Measurements from ENCODE around the gene TMOD1. TPM values are rescaled to one million over a fixed set of nuclear protein-coding genes. Genes with fewer than 3 reads are reported as not detected.

The TMOD1 gene
- total RNA-seq, 2 donors from 2014 or later = 44.0 to 77.6 TPM

DNA sequence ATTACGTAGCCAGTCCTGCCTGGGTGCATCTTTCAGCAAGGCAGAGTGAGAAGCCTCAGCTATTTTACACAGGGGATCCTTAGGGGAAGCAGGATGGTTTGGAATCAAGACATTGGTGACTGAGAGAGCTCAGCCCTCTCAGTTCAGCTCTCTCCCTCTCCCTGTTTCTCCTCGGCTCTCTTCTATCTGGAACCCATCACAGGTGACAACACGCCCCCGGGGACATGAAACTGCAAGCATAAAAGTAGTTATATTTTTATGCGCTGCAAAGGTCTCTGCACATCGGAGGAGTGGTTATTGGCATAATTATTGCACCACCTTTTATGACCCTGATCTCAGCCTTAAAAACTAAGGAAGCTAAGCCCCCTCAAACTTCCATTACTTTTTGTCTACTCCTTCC is 14.2 kb downstream of the TMOD1 start:
- no peak overlapping the region for H3K27ac ChIP-seq
- no peaks in the 10 kb centered on the region for H3K27me3 ChIP-seq (replicated peaks; ENCODE audit: insufficient read depth)
- TF ChIP-seq, protein P1, sequence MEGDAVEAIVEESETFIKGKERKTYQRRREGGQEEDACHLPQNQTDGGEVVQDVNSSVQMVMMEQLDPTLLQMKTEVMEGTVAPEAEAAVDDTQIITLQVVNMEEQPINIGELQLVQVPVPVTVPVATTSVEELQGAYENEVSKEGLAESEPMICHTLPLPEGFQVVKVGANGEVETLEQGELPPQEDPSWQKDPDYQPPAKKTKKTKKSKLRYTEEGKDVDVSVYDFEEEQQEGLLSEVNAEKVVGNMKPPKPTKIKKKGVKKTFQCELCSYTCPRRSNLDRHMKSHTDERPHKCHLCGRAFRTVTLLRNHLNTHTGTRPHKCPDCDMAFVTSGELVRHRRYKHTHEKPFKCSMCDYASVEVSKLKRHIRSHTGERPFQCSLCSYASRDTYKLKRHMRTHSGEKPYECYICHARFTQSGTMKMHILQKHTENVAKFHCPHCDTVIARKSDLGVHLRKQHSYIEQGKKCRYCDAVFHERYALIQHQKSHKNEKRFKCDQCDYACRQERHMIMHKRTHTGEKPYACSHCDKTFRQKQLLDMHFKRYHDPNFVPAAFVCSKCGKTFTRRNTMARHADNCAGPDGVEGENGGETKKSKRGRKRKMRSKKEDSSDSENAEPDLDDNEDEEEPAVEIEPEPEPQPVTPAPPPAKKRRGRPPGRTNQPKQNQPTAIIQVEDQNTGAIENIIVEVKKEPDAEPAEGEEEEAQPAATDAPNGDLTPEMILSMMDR (IDR thresholded peaks at IDR 0.05) = no peak
- no peaks in the 10 kb centered on the region for H3K36me3 ChIP-seq
- ATAC-seq (ENCODE audit: insufficient number of reproducible peaks, low FRiP score, low read depth) = no peak
- H3K4me3 ChIP-seq = no peak overlapping the region
- H3K9me3 ChIP-seq = no peaks in the 10 kb centered on the region
- no peak for DNase-seq (ENCODE audit: low spot score)
- H3K4me1 ChIP-seq (ENCODE audit: control insufficient read depth in 1 of 2, low read depth in 2 of 2) = peaks cover 21 to 72% of the 10 kb centered on the region in 2 donors

- Histone ChIP-seq H3K4me3 (no peak overlapping the region), H3K27me3 (replicated peaks; ENCODE audit: insufficient read depth) (no peaks in the 10 kb centered on the region), H3K36me3 (no peaks in the 10 kb centered on the region), H3K4me1 (ENCODE audit: control insufficient read depth in 1 of 2, low read depth in 2 of 2) (peaks cover 21 to 71% of the 10 kb centered on the region in 2 donors), H3K27ac (peak overlapping the region in 1 of 2 donors; percentile 19), H3K9me3 (no peaks in the 10 kb centered on the region)
- ATAC-seq (ENCODE audit: insufficient number of reproducible peaks, low FRiP score, low read depth) (no peak), DNase-seq (ENCODE audit: low spot score) (no peak)
- TF ChIP-seq, protein P1 (IDR thresholded peaks at IDR 0.05) = no peak
Measured at GRCh38 chr9:97516111-97516510, 14.6 kb downstream of the TMOD1 start.

GRCh38 chr9:97517331-97518089 is 16.0 kb downstream of the TMOD1 start:
- peaks cover 15 to 59% of the 10 kb centered on the region in 2 donors for H3K4me1 ChIP-seq (ENCODE audit: control insufficient read depth in 1 of 2, low read depth in 2 of 2)
- no peak for ATAC-seq (ENCODE audit: insufficient number of reproducible peaks, low FRiP score, low read depth)
- H3K9me3 ChIP-seq = no peaks in the 10 kb centered on the region
- DNase-seq (ENCODE audit: low spot score) = no peak
- no peaks in the 10 kb centered on the region for H3K36me3 ChIP-seq
- peak overlapping the region; percentile 70 to 84 for H3K27ac ChIP-seq
- TF ChIP-seq, protein P1 (IDR thresholded peaks at IDR 0.05) = no peak
- H3K27me3 ChIP-seq (replicated peaks; ENCODE audit: insufficient read depth) = no peaks in the 10 kb centered on the region
- no peak overlapping the region for H3K4me3 ChIP-seq

- Histone ChIP-seq H3K9me3 (no peaks in the 10 kb centered on the region), H3K36me3 (no peaks in the 10 kb centered on the region), H3K4me3 (peak overlapping the region; percentile 15), H3K27me3 (replicated peaks; ENCODE audit: insufficient read depth) (no peaks in the 10 kb centered on the region), H3K4me1 (ENCODE audit: control insufficient read depth in 1 of 2, low read depth in 2 of 2) (peaks cover 15 to 59% of the 10 kb centered on the region in 2 donors), H3K27ac (peak overlapping the region; percentile 70 to 84)
- ATAC-seq (ENCODE audit: insufficient number of reproducible peaks, low FRiP score, low read depth) (no peak), DNase-seq (ENCODE audit: low spot score) (no peak)
- TF ChIP-seq, protein P1 (IDR thresholded peaks at IDR 0.05) = no peak
Measured at GRCh38 chr9:97518166-97518908, 16.9 kb downstream of the TMOD1 start.

GRCh38 chr9:97518909-97519307 is 17.4 kb downstream of the TMOD1 start:
- Histone ChIP-seq H3K4me3 (peak overlapping the region; percentile 34), H3K9me3 (no peaks in the 10 kb centered on the region), H3K27ac (peak overlapping the region; percentile 70 to 84), H3K27me3 (replicated peaks; ENCODE audit: insufficient read depth) (no peaks in the 10 kb centered on the region), H3K4me1 (ENCODE audit: control insufficient read depth in 1 of 2, low read depth in 2 of 2) (peaks cover 15 to 59% of the 10 kb centered on the region in 2 donors), H3K36me3 (no peaks in the 10 kb centered on the region)
- TF ChIP-seq, protein P1 (IDR thresholded peaks at IDR 0.05) = no peak
- DNase-seq (ENCODE audit: low spot score) = no peak
- peak; percentile 81 for ATAC-seq (ENCODE audit: insufficient number of reproducible peaks, low FRiP score, low read depth)
